ENCODE measurements around the gene MRPL54. TPM values are rescaled to one million over a fixed set of nuclear protein-coding genes. Genes with fewer than 3 reads are reported as not detected.
"Not testable (repeated sequence)": the region's sequence is repeated elsewhere in the genome, so short reads cannot be mapped to it uniquely, and the experiment has no call there.

MRPL54 gene
- total and polyA plus RNA-seq, 2 donors (not counting 1 experiment from before 2014, with no cell fraction given): 29.7 to 45.4 TPM

- Histone ChIP-seq H3K4me2 (ENCODE audit: extremely low read depth, insufficient read depth, low read length) (no peak overlapping the region), H3K36me3 (ENCODE audit: control insufficient read depth, insufficient read depth, low read length) (no peaks in the 10 kb centered on the region), H3K27ac (ENCODE audit: insufficient read depth, low read length) (no peak overlapping the region), H3K27me3 (ENCODE audit: control insufficient read depth, insufficient read depth, low read length) (no peaks in the 10 kb centered on the region), H3K79me2 (ENCODE audit: control insufficient read depth, insufficient read depth, low read length) (no peaks in the 10 kb centered on the region), H3K4me1 (ENCODE audit: control insufficient read depth, extremely low read depth, insufficient read depth, low read length) (no peaks in the 10 kb centered on the region), H3K9me3 (ENCODE audit: control insufficient read depth, insufficient read depth, low read depth, low read length) (no peaks in the 10 kb centered on the region), H4K20me1 (ENCODE audit: control insufficient read depth, extremely low read depth, insufficient read depth, low read length) (no peaks in the 10 kb centered on the region), H3K9ac (ENCODE audit: insufficient read depth, low read length) (no peak overlapping the region), H2AFZ (ENCODE audit: low read length) (no peak overlapping the region), H3K4me3 (replicated peaks in 1 of 4; ENCODE audit: control extremely low read depth in 1 of 4, insufficient read depth in 1 of 4, low read depth in 3 of 4, low read length in 4 of 4) (no peak overlapping the region)
- no peak for DNase-seq (ENCODE audit: low read depth in 2 of 2)
- TF ChIP-seq CTCF (conservative IDR thresholded peaks at IDR 0.05 in 1 of 2, IDR thresholded peaks at IDR 0.05 in 1 of 2; ENCODE audit: low read depth in 1 of 2, low read length in 2 of 2): no peak
- TF ChIP-seq EZH2 (IDR thresholded peaks at IDR 0.05; ENCODE audit: low read length, missing control alignments): no peak
These were observed 52.2 kb downstream of the MRPL54 start for GRCh38 chr19:3814648-3815047.

- not testable (repeated sequence) for DNase-seq (ENCODE audit: low read depth in 2 of 2); H3K36me3 ChIP-seq (ENCODE audit: control insufficient read depth, insufficient read depth, low read length); H3K79me2 ChIP-seq (ENCODE audit: control insufficient read depth, insufficient read depth, low read length); H3K27me3 ChIP-seq (ENCODE audit: control insufficient read depth, insufficient read depth, low read length); H3K4me1 ChIP-seq (ENCODE audit: control insufficient read depth, extremely low read depth, insufficient read depth, low read length); H3K4me2 ChIP-seq (ENCODE audit: extremely low read depth, insufficient read depth, low read length); H3K4me3 ChIP-seq (replicated peaks in 1 of 4; ENCODE audit: control extremely low read depth in 1 of 4, insufficient read depth in 1 of 4, low read depth in 3 of 4, low read length in 4 of 4); H3K9ac ChIP-seq (ENCODE audit: insufficient read depth, low read length); H3K9me3 ChIP-seq (ENCODE audit: control insufficient read depth, insufficient read depth, low read depth, low read length); H3K27ac ChIP-seq (ENCODE audit: insufficient read depth, low read length); H4K20me1 ChIP-seq (ENCODE audit: control insufficient read depth, extremely low read depth, insufficient read depth, low read length); H2AFZ ChIP-seq (ENCODE audit: low read length)
These were observed 53.7 kb downstream of the MRPL54 start for GRCh38 chr19:3816148-3816547.

- Histone ChIP-seq H3K36me3 (ENCODE audit: control insufficient read depth, insufficient read depth, low read length) (no peaks in the 10 kb centered on the region), H3K4me3 (replicated peaks in 1 of 4; ENCODE audit: control extremely low read depth in 1 of 4, insufficient read depth in 1 of 4, low read depth in 3 of 4, low read length in 4 of 4) (no peak overlapping the region), H3K4me1 (ENCODE audit: control insufficient read depth, extremely low read depth, insufficient read depth, low read length) (no peaks in the 10 kb centered on the region), H4K20me1 (ENCODE audit: control insufficient read depth, extremely low read depth, insufficient read depth, low read length) (no peaks in the 10 kb centered on the region), H3K9ac (ENCODE audit: insufficient read depth, low read length) (no peak overlapping the region), H3K79me2 (ENCODE audit: control insufficient read depth, insufficient read depth, low read length) (no peaks in the 10 kb centered on the region), H3K27me3 (ENCODE audit: control insufficient read depth, insufficient read depth, low read length) (no peaks in the 10 kb centered on the region), H2AFZ (ENCODE audit: low read length) (no peak overlapping the region), H3K9me3 (ENCODE audit: control insufficient read depth, insufficient read depth, low read depth, low read length) (no peaks in the 10 kb centered on the region), H3K27ac (ENCODE audit: insufficient read depth, low read length) (no peak overlapping the region), H3K4me2 (ENCODE audit: extremely low read depth, insufficient read depth, low read length) (no peak overlapping the region)
- no peak for DNase-seq (ENCODE audit: low read depth in 2 of 2)
- TF ChIP-seq CTCF (conservative IDR thresholded peaks at IDR 0.05 in 1 of 2, IDR thresholded peaks at IDR 0.05 in 1 of 2; ENCODE audit: low read depth in 1 of 2, low read length in 2 of 2): no peak
- no peak for TF ChIP-seq EZH2 (IDR thresholded peaks at IDR 0.05; ENCODE audit: low read length, missing control alignments)
These were observed 54.2 kb downstream of the MRPL54 start for GRCh38 chr19:3816566-3817218.

Other genes with a start within 250 kb of the MRPL54 start
- not detected in 2 replicates for gene TEKTIP1, start 223.5 kb upstream of the MRPL54 start, total RNA-seq
- gene TEKTIP1, start 223.5 kb upstream of the MRPL54 start, polyA plus RNA-seq: not detected in 2 replicates
- gene MFSD12, start 205.1 kb upstream of the MRPL54 start, total RNA-seq: 69.9 and 79.9 TPM in 2 replicates
- gene MFSD12, start 205.1 kb upstream of the MRPL54 start, polyA plus RNA-seq: 19.9 and 20.6 TPM in 2 replicates
- gene HMG20B, start 189.7 kb upstream of the MRPL54 start, total RNA-seq: 55.5 and 63.6 TPM in 2 replicates
- gene HMG20B, start 189.7 kb upstream of the MRPL54 start, polyA plus RNA-seq: 27.3 and 30.1 TPM in 2 replicates
- under 0.01 TPM in 2 replicates for gene GIPC3, start 177.2 kb upstream of the MRPL54 start, total RNA-seq
- 0.20 and 0.60 TPM in 2 replicates for gene GIPC3, start 177.2 kb upstream of the MRPL54 start, polyA plus RNA-seq
- gene TBXA2R, start 155.8 kb upstream of the MRPL54 start, total RNA-seq: 0.77 and 1.8 TPM in 2 replicates
- gene TBXA2R, start 155.8 kb upstream of the MRPL54 start, polyA plus RNA-seq: 1.1 and 1.3 TPM in 2 replicates
- gene CACTIN, start 135.9 kb upstream of the MRPL54 start, total RNA-seq: 19.7 and 20.0 TPM in 2 replicates
- gene CACTIN, start 135.9 kb upstream of the MRPL54 start, polyA plus RNA-seq: 6.7 and 9.4 TPM in 2 replicates
- 11.3 and 16.7 TPM in 2 replicates for gene PIP5K1C, start 62.2 kb upstream of the MRPL54 start, total RNA-seq
- gene PIP5K1C, start 62.2 kb upstream of the MRPL54 start, polyA plus RNA-seq: 8.7 and 12.9 TPM in 2 replicates
- gene TJP3, start 54.3 kb upstream of the MRPL54 start, total RNA-seq: not detected in 2 replicates
- gene TJP3, start 54.3 kb upstream of the MRPL54 start, polyA plus RNA-seq: not detected in 2 replicates
- gene APBA3, start 990 bp upstream of the MRPL54 start, total RNA-seq: 21.8 and 22.3 TPM in 2 replicates
- gene APBA3, start 990 bp upstream of the MRPL54 start, polyA plus RNA-seq: 2.7 TPM in 2 replicates
- gene RAX2, start 9.5 kb downstream of the MRPL54 start, total RNA-seq: not detected in 2 replicates
- gene RAX2, start 9.5 kb downstream of the MRPL54 start, polyA plus RNA-seq: not detected in 2 replicates
- under 0.01 TPM in 1 of 2 replicates, not detected in the other for gene MATK, start 23.7 kb downstream of the MRPL54 start, total RNA-seq
- not detected in 2 replicates for gene MATK, start 23.7 kb downstream of the MRPL54 start, polyA plus RNA-seq
- gene ZFR2, start 106.4 kb downstream of the MRPL54 start, total RNA-seq: not detected in 2 replicates
- not detected in 2 replicates for gene ZFR2, start 106.4 kb downstream of the MRPL54 start, polyA plus RNA-seq
- not detected in 2 replicates for gene ATCAY, start 118.0 kb downstream of the MRPL54 start, total RNA-seq
- 0.01 and 0.05 TPM in 2 replicates for gene ATCAY, start 118.0 kb downstream of the MRPL54 start, polyA plus RNA-seq
- not detected in 2 replicates for gene NMRK2, start 170.4 kb downstream of the MRPL54 start, total RNA-seq
- gene NMRK2, start 170.4 kb downstream of the MRPL54 start, polyA plus RNA-seq: not detected in 2 replicates
- 113 and 114 TPM in 2 replicates for gene DAPK3, start 208.4 kb downstream of the MRPL54 start, total RNA-seq
- gene DAPK3, start 208.4 kb downstream of the MRPL54 start, polyA plus RNA-seq: 68.0 and 69.8 TPM in 2 replicates
- 2,646 and 3,813 TPM in 2 replicates for gene EEF2, start 222.8 kb downstream of the MRPL54 start, total RNA-seq
- gene EEF2, start 222.8 kb downstream of the MRPL54 start, polyA plus RNA-seq: 976 and 986 TPM in 2 replicates
- gene PIAS4, start 245.1 kb downstream of the MRPL54 start, total RNA-seq: 12.1 and 14.9 TPM in 2 replicates
- gene PIAS4, start 245.1 kb downstream of the MRPL54 start, polyA plus RNA-seq: 6.6 and 7.3 TPM in 2 replicates